Spleen (tissue), 7 donors: ENCODE data around the gene MANEAL.

Experiments used
- CTCF ChIP-seq, 11 experiments: fragments of 200-600 bp in 7 of 11; fragments of 450-650 bp in 4 of 11; sonication (generic) in 4 of 11; IDR thresholded peaks in 8 of 11; conservative IDR thresholded peaks in 3 of 11; 1 replicate in 7 of 11; 2 replicates in 4 of 11; pipeline versions ENCODE4 v1.4.0 to v1.8.0; 2016 to 2021; ENCODE audit warnings: antibody characterized with exemption in 11 of 11, inconsistent platforms in 4 of 11, mild to moderate bottlenecking in 1 of 11
- POLR2A ChIP-seq, 3 donors: fragments of 450-650 bp; IDR thresholded peaks; one replicate each; pipeline ENCODE4 v1.5.1; 2017; ENCODE audit warnings: antibody characterized with exemption in 3 of 3, mild to moderate bottlenecking in 1 of 3
- donor health status: DM: no; HTN: no; CAD: no; lungs with moderate emphysema.
- donor health status: DM: no; HTN: no; CAD: no.
- donor health status: DM: no; HTN: no; CAD: no.

- TF ChIP-seq CTCF (IDR thresholded peaks at IDR 0.05 in 8 of 11, conservative IDR thresholded peaks at IDR 0.05 in 3 of 11) (no peak), POLR2A (IDR thresholded peaks at IDR 0.05) (no peak)
These were observed 45.1 kb upstream of the MANEAL start for GRCh38 chr1:37748565-37748964.
